ENCODE measurements around the gene SLC3A2.

The SLC3A2 gene

GRCh38 chr11:62881579-62882430, 1.1 kb downstream of the SLC3A2 start:
- peak overlapping the region; percentile 84 to 99 (median 94) for H3K4me3 ChIP-seq
- peak overlapping the region; percentile 96 to 100 (median 99) for H3K27ac ChIP-seq
- H4K20me1 ChIP-seq = peaks cover 41 to 58% (median 51%) of the 10 kb centered on the region in 11 experiments
- H3K27me3 ChIP-seq = no peaks in the 10 kb centered on the region
- H3K36me3 ChIP-seq = peaks cover 49 to 80% (median 73%) of the 10 kb centered on the region in 11 experiments
- H3K9me3 ChIP-seq (replicated peaks in 1 of 11) = no peaks in the 10 kb centered on the region
- H3K9ac ChIP-seq = peak overlapping the region; percentile 96 to 100 (median 99)
- H3K4me1 ChIP-seq = peaks cover 49 to 62% (median 58%) of the 10 kb centered on the region in 10 experiments
- peak in 1 of 11 experiments; percentile 28; a peak in 1 of 22 replicates for TF ChIP-seq Cebpa-rat (IDR thresholded peaks at IDR 0.05)
- peak overlapping the region; percentile 88 to 99 (median 95) for H3K4me2 ChIP-seq

GRCh38 chr11:62882431-62882749, 1.7 kb downstream of the SLC3A2 start:
- peak overlapping the region; percentile 88 to 99 (median 95) for H3K4me2 ChIP-seq
- H3K9me3 ChIP-seq (replicated peaks in 1 of 11) = no peaks in the 10 kb centered on the region
- TF ChIP-seq Cebpa-rat (IDR thresholded peaks at IDR 0.05) = no peak
- H4K20me1 ChIP-seq = peaks cover 47 to 64% (median 56%) of the 10 kb centered on the region in 11 experiments
- H3K36me3 ChIP-seq = peaks cover 54 to 80% (median 74%) of the 10 kb centered on the region in 11 experiments
- peak overlapping the region; percentile 96 to 100 (median 99) for H3K27ac ChIP-seq
- no peaks in the 10 kb centered on the region for H3K27me3 ChIP-seq
- peak overlapping the region; percentile 96 to 100 (median 99) for H3K9ac ChIP-seq
- H3K4me3 ChIP-seq = peak overlapping the region; percentile 84 to 99 (median 94)
- H3K4me1 ChIP-seq = peaks cover 49 to 67% (median 59%) of the 10 kb centered on the region in 10 experiments

GRCh38 chr11:62882788-62883501, 2.2 kb downstream of the SLC3A2 start:
- H3K9ac ChIP-seq = peak overlapping the region; percentile 96 to 100 (median 99)
- H3K4me3 ChIP-seq = peak overlapping the region; percentile 84 to 99 (median 94)
- peaks cover 53 to 70% (median 61%) of the 10 kb centered on the region in 11 experiments for H4K20me1 ChIP-seq
- no peak for TF ChIP-seq Cebpa-rat (IDR thresholded peaks at IDR 0.05)
- H3K4me2 ChIP-seq = peak overlapping the region; percentile 88 to 99 (median 95)
- no peaks in the 10 kb centered on the region for H3K9me3 ChIP-seq (replicated peaks in 1 of 11)
- no peaks in the 10 kb centered on the region for H3K27me3 ChIP-seq
- H3K27ac ChIP-seq = peak overlapping the region; percentile 96 to 100 (median 99); a peak in 21 of 22 replicates
- H3K4me1 ChIP-seq = peaks cover 49 to 71% (median 59%) of the 10 kb centered on the region in 10 experiments
- H3K36me3 ChIP-seq = peaks cover 60 to 80% (median 74%) of the 10 kb centered on the region in 11 experiments

GRCh38 chr11:62883673-62884072, 3.0 kb downstream of the SLC3A2 start:
- Histone ChIP-seq H3K4me3 (peak overlapping the region; percentile 84 to 99 (median 94)), H3K9ac (peak overlapping the region; percentile 96 to 100 (median 99)), H3K4me2 (peak overlapping the region; percentile 88 to 99 (median 95)), H3K36me3 (peaks cover 67 to 81% (median 74%) of the 10 kb centered on the region in 11 experiments), H3K9me3 (replicated peaks in 1 of 11) (no peaks in the 10 kb centered on the region), H3K4me1 (peaks cover 48 to 75% (median 59%) of the 10 kb centered on the region in 10 experiments), H3K27ac (peak overlapping the region; percentile 96 to 100 (median 99); a peak in 14 of 22 replicates), H3K27me3 (no peaks in the 10 kb centered on the region), H4K20me1 (peaks cover 60 to 77% (median 68%) of the 10 kb centered on the region in 11 experiments)
- no peak for TF ChIP-seq Cebpa-rat (IDR thresholded peaks at IDR 0.05)

- H3K27me3 ChIP-seq = no peaks in the 10 kb centered on the region
- peaks cover 72 to 86% (median 84%) of the 10 kb centered on the region in 11 experiments for H4K20me1 ChIP-seq
- H3K27ac ChIP-seq = peak overlapping the region in 1 of 11 experiments; percentile 6; a peak in 2 of 22 replicates
- H3K9ac ChIP-seq = peak overlapping the region in 10 of 11 experiments; percentile 6 to 100 (median 65); a peak in 13 of 22 replicates
- no peak for TF ChIP-seq Cebpa-rat (IDR thresholded peaks at IDR 0.05)
- peaks cover 79 to 86% (median 84%) of the 10 kb centered on the region in 11 experiments for H3K36me3 ChIP-seq
- peaks cover 33 to 74% (median 43%) of the 10 kb centered on the region in 10 experiments for H3K4me1 ChIP-seq
- peak overlapping the region in 10 of 11 experiments; percentile 5 to 99 (median 92); a peak in 14 of 22 replicates for H3K4me2 ChIP-seq
- no peaks in the 10 kb centered on the region for H3K9me3 ChIP-seq (replicated peaks in 1 of 11)
- H3K4me3 ChIP-seq = peak overlapping the region in 3 of 10 experiments; percentile 30 to 98 (median 31); a peak in 4 of 20 replicates
Observed at GRCh38 chr11:62885137-62885750, 4.5 kb downstream of the SLC3A2 start.

- H3K4me1 ChIP-seq = peaks cover 19 to 76% (median 29%) of the 10 kb centered on the region in 10 experiments
- peaks cover 64 to 89% (median 72%) of the 10 kb centered on the region in 11 experiments for H4K20me1 ChIP-seq
- H3K4me2 ChIP-seq = no peak overlapping the region
- H3K9ac ChIP-seq = no peak overlapping the region
- no peak overlapping the region for H3K4me3 ChIP-seq
- no peaks in the 10 kb centered on the region for H3K9me3 ChIP-seq (replicated peaks in 1 of 11)
- no peak overlapping the region for H3K27ac ChIP-seq
- H3K36me3 ChIP-seq = peaks cover 64 to 70% (median 67%) of the 10 kb centered on the region in 11 experiments
- no peak for TF ChIP-seq Cebpa-rat (IDR thresholded peaks at IDR 0.05)
- H3K27me3 ChIP-seq = no peaks in the 10 kb centered on the region
Observed at GRCh38 chr11:62888406-62888805, 7.7 kb downstream of the SLC3A2 start.

GRCh38 chr11:62889126-62889483, 8.4 kb downstream of the SLC3A2 start:
- no peak overlapping the region for H3K27ac ChIP-seq
- no peaks in the 10 kb centered on the region for H3K27me3 ChIP-seq
- no peak for TF ChIP-seq Cebpa-rat (IDR thresholded peaks at IDR 0.05)
- H3K4me2 ChIP-seq = no peak overlapping the region
- no peak overlapping the region for H3K4me3 ChIP-seq
- no peaks in the 10 kb centered on the region for H3K9me3 ChIP-seq (replicated peaks in 1 of 11)
- peaks cover 57 to 82% (median 65%) of the 10 kb centered on the region in 11 experiments for H4K20me1 ChIP-seq
- peaks cover 12 to 69% (median 22%) of the 10 kb centered on the region in 10 experiments for H3K4me1 ChIP-seq
- H3K36me3 ChIP-seq = peaks cover 57 to 63% (median 60%) of the 10 kb centered on the region in 11 experiments
- H3K9ac ChIP-seq = 0 out of 22 replicates have a peak overlapping the region, but pooled peaks of 1 of the 11 experiments have one; percentile 2
